Liver (tissue), 3 donors: ENCODE data around the gene ACYP1.

Source experiments
- CTCF ChIP-seq: fragments of 150-350 bp; IDR thresholded peaks from 2 replicates; pipeline ENCODE4 v1.5.1; 2017; ENCODE audit warnings: improper control_type of control experiment, low read depth, low read length; ENCODE audit not compliant: missing input control
- EGR1 ChIP-seq, 2 donors: IDR thresholded peaks; 2 replicates each; pipeline ENCODE4 v1.6.1; 2016 to 2018; ENCODE audit warnings: antibody characterized with exemption in 2 of 2, low read depth in 2 of 2
- FOXA1 ChIP-seq: IDR thresholded peaks from 2 replicates; pipeline ENCODE4 v1.6.1; 2016; ENCODE audit warnings: antibody characterized with exemption
- GABPA ChIP-seq, 2 donors: IDR thresholded peaks in 1 of 2; conservative IDR thresholded peaks in 1 of 2; 2 replicates each; pipeline ENCODE4 v1.6.1; 2016; ENCODE audit warnings: antibody characterized with exemption in 2 of 2, mild to moderate bottlenecking in 1 of 2, moderate library complexity in 1 of 2
- JUND ChIP-seq, 2 donors: IDR thresholded peaks; 2 replicates each; pipeline ENCODE4 v1.6.1; 2016; ENCODE audit warnings: antibody characterized with exemption in 2 of 2
- MAX ChIP-seq: IDR thresholded peaks from 2 replicates; pipeline ENCODE4 v1.6.1; 2016; ENCODE audit warnings: antibody characterized with exemption
- NR2F2 ChIP-seq: IDR thresholded peaks from 2 replicates; pipeline ENCODE4 v1.6.1; 2016; ENCODE audit warnings: antibody characterized with exemption
- SP1 ChIP-seq: IDR thresholded peaks from 2 replicates; pipeline ENCODE4 v1.6.1; 2018; ENCODE audit warnings: antibody characterized with exemption, mild to moderate bottlenecking
- TF ChIP-seq, protein P1 (sequence below): IDR thresholded peaks from 2 replicates; pipeline ENCODE4 v1.6.1; 2016; ENCODE audit warnings: antibody characterized with exemption, mild to moderate bottlenecking
- TF ChIP-seq, protein P2 (sequence below): IDR thresholded peaks from 2 replicates; pipeline ENCODE4 v1.6.1; 2016; ENCODE audit warnings: antibody characterized with exemption
- donor health status: healthy.
- donor health status: healthy.

DNA sequence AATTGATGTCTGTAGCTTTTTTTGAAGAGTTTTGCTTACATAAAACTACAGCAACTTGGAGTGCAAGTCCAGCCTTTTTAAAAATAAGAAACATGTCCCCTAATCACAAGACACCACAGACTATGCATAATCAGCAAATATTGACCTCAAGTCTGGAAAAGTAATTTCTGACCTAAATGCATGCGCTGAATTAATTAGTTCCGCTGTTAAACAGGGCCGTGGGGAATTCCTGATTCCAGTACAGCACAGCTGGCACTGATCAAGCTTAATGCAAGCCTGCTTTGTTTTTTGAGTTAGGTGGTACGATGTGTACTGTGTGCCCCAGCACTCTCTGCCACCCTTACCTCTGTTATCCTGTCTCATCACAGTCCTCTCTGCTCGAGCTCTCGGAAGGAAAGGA, 21.8 kb downstream of the ACYP1 start:
- TF ChIP-seq CTCF (no peak), EGR1 (IDR thresholded peaks at IDR 0.05; ENCODE audit: low read depth in 2 of 2) (no peak), MAX (no peak), SP1 (no peak), FOXA1 (no peak), JUND (IDR thresholded peaks at IDR 0.05) (no peak), GABPA (IDR thresholded peaks at IDR 0.05 in 1 of 2, conservative IDR thresholded peaks at IDR 0.05 in 1 of 2) (no peak), NR2F2 (no peak)
- TF ChIP-seq, protein P1, sequence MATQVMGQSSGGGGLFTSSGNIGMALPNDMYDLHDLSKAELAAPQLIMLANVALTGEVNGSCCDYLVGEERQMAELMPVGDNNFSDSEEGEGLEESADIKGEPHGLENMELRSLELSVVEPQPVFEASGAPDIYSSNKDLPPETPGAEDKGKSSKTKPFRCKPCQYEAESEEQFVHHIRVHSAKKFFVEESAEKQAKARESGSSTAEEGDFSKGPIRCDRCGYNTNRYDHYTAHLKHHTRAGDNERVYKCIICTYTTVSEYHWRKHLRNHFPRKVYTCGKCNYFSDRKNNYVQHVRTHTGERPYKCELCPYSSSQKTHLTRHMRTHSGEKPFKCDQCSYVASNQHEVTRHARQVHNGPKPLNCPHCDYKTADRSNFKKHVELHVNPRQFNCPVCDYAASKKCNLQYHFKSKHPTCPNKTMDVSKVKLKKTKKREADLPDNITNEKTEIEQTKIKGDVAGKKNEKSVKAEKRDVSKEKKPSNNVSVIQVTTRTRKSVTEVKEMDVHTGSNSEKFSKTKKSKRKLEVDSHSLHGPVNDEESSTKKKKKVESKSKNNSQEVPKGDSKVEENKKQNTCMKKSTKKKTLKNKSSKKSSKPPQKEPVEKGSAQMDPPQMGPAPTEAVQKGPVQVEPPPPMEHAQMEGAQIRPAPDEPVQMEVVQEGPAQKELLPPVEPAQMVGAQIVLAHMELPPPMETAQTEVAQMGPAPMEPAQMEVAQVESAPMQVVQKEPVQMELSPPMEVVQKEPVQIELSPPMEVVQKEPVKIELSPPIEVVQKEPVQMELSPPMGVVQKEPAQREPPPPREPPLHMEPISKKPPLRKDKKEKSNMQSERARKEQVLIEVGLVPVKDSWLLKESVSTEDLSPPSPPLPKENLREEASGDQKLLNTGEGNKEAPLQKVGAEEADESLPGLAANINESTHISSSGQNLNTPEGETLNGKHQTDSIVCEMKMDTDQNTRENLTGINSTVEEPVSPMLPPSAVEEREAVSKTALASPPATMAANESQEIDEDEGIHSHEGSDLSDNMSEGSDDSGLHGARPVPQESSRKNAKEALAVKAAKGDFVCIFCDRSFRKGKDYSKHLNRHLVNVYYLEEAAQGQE, result no peak
- TF ChIP-seq, protein P2, sequence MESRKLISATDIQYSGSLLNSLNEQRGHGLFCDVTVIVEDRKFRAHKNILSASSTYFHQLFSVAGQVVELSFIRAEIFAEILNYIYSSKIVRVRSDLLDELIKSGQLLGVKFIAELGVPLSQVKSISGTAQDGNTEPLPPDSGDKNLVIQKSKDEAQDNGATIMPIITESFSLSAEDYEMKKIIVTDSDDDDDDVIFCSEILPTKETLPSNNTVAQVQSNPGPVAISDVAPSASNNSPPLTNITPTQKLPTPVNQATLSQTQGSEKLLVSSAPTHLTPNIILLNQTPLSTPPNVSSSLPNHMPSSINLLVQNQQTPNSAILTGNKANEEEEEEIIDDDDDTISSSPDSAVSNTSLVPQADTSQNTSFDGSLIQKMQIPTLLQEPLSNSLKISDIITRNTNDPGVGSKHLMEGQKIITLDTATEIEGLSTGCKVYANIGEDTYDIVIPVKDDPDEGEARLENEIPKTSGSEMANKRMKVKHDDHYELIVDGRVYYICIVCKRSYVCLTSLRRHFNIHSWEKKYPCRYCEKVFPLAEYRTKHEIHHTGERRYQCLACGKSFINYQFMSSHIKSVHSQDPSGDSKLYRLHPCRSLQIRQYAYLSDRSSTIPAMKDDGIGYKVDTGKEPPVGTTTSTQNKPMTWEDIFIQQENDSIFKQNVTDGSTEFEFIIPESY, result no peak
